GM12872 (cell line): ENCODE data around the gene ARAP1.

Experiments used
- TF ChIP-seq, protein P1 (sequence below): IDR thresholded peaks from 3 replicates; pipeline ENCODE4 v1.5.1; 2011; ENCODE audit warnings: low read depth, mild to moderate bottlenecking, low read length, moderate library complexity; ENCODE audit not compliant: insufficient read depth

The ARAP1 gene

DNA sequence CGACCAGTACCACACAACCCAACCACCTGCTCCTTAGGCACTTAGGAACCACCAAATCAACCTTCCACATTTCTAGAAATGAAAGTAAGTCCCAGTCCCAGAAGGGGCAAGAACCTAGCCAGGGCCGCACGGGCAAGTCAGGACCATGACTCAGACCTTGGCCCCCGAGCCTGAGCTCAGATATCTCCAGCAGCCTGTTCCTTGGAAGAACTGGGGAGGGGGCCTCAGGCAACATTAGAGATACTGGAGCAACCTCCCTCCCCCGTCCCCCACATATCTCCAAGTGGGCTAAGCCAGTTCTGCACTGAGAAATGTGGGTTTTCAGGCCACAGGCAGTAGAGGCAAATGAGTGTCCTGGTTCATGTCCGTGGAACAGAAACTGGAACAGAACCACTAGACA lies 7.7 kb downstream of the ARAP1 start:
- TF ChIP-seq, protein P1, sequence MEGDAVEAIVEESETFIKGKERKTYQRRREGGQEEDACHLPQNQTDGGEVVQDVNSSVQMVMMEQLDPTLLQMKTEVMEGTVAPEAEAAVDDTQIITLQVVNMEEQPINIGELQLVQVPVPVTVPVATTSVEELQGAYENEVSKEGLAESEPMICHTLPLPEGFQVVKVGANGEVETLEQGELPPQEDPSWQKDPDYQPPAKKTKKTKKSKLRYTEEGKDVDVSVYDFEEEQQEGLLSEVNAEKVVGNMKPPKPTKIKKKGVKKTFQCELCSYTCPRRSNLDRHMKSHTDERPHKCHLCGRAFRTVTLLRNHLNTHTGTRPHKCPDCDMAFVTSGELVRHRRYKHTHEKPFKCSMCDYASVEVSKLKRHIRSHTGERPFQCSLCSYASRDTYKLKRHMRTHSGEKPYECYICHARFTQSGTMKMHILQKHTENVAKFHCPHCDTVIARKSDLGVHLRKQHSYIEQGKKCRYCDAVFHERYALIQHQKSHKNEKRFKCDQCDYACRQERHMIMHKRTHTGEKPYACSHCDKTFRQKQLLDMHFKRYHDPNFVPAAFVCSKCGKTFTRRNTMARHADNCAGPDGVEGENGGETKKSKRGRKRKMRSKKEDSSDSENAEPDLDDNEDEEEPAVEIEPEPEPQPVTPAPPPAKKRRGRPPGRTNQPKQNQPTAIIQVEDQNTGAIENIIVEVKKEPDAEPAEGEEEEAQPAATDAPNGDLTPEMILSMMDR, result no peak

DNA sequence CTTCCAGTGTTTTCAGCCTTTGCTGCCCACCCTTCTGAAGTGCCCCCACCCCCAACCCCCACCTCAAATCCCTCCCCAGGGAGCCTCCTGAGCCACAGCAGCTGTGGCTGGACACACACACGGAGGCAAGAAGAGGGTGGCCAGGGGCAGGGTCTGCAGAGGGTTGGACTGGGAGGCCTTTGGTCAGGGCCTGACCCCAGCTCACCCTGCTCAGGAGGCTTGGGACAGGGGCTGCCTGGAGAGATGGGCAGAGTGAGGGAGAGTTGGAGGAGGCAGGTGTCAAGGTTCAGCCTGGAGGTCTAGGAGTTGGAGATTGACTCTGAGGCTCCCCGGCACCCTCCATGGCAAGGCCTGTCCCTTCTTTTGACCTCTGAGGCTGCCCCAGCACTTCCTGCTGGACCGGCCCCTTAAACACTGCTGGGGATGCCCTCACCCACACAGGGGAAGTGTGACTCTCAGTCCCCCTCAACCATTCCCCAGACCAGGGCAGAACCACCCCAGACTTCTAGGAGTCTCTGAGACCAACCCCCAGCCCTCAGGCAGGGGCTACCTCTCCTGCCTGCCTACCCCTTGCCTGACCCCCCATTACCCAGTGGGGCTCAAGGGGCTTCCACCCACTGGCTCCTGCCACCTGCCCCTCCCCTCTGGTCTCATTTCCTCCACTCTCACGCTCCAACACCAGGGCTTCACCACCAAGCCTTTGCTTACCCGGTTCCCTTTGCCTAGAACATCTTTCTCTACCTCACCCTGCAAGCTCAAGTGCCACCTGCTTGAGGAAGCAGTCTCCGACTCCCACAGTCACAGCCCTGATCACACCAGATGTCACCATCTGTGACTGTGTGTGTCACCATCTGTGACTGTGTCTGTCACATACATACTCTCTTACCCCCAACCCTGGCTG lies 8.6 kb downstream of the ARAP1 start:
- TF ChIP-seq, protein P1, result no peak

DNA sequence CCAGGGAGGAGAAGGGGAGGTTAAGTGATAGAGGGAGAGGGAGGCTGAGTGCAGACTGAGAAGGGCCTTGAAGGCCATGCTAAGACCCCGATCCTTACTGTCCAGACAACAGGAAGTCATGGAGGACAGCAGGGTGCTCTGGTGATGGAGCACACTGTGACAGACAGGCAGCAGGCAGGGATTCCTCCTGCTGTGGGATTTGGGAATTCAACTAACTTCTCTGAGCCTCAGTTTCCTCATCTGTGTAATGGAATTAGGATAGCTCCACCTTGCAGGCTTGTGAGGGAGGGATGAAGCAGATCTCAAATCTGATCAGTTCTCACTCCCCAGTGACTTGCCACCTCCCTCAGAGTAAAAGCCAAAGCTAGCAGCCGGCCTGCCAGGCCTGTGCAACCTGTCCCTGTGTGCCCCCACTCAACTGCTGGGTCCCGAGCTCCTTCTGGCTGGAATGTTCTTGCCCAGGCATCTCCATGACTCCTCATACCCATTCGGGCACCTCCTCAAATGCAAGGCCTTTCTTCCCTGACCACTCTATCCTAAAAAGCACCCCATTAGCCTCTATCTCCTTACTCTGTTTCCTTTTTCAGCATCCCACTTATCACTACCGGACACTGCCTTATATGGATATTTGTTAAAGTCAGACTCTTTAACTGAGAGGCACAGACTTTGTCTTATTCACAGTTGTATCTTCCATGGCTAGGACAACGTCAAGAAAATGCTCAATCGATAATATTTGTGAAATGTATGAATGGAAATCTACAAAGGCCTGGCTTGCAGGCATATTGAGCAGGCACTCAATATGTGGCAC lies 9.5 kb downstream of the ARAP1 start:
- TF ChIP-seq, protein P1, result no peak

DNA sequence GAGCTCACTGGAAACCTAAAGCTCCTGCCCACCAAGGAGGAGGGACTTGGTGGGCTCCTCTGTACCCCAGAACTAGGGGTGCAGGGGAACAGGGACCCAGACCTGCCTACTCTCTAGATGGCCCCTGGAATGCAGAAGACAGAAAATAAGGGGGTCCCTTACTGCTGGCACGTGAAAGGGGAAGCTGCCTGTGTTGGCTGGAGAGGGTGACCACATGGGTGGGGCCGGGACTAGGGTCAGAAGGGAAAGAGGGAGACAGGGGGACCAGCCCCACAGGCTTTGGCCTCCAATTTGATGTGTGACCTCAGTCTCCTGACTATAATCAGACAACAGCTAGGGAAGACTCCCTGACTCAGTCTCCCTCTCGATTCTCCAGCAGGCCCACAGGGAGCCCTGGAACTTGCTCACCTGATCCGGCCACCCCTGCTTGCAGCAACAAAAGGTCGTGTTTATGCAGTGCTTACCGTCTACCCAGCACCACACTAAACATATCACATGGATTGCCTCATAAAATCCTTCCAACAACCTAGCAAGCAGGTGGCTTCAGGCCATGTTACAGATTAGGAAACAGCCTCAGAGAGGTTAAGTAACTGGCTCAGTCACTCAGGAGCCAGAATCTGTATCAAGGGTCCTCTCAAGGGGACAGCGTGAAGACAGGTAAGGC lies 10.2 kb downstream of the ARAP1 start:
- TF ChIP-seq, protein P1, result no peak

DNA sequence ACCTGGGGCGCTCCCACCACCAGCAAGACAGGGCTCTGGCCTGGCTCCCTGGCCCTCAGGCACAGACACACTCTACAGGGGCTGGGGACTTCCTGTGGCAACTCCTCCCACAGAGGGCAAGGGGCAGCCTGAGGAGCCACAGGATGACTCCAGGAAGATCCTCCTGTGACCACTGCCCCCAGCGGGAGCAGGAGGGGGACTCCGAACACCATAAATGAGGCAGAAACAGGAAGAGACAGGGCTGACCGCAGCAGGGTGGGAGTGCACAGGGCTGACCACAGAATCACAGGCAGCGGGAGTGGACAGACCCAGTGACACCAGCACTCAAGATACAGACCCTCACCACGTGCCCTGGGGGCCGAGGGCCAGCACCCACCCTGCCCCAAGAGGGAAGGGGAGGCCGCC lies 10.8 kb downstream of the ARAP1 start:
- TF ChIP-seq, protein P1, result no peak

DNA sequence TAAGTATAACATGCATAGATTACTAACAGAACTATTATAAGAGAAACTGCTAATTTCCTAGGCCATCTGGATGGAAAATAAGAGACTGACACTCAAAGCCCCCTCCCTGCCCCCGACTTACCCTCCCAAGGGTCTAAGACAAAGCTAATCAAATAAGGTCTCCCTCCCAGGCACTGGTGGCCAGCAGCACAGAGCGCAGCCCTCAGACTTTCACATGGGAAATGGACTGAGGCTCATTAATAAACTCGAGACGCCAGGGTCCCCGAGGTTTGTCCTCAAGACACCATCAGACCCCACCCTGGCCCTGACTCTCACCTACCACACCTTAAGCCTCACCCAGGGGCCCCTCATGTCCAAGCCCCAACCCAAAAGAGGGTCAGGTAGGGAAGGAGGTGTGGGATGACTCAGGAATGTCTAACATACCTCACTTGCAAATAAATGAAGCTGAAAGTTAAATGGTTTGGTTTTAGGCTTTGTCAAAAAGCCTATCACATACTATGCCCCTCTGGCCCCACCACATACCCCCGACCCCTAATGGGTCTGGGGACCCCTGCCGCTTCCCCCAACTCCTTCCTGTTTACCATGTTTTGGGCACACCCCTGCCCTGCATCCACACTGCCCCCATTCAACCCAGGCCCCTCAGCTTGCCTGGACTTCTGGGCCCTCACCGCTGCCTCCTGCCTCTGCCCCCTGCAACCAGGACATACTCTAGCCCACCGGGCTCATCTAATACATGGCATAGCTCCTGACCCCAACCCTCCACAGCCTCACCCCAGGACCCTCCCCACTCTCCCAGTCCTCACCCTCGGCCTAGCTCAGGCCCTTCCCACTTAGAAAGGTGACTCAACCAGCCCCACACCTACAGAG lies 11.4 kb downstream of the ARAP1 start:
- TF ChIP-seq, protein P1, result no peak

DNA sequence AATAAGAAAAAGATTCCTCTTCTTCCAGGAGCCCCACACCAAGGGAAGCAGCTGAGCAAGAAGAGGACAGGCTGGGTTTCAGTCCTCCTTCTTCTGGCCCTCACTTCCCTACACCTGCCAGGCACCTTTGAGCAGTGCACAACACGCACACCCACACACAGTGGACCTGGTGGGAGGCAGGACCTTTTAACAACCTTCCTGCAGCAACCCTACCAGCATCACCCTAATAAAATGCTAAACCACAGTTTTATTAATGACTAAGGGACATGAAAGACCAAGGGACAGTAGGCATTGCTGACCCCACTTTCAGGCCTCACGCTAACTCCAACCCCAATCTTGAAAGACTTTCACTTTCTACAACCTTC lies 12.2 kb downstream of the ARAP1 start:
- TF ChIP-seq, protein P1, result no peak
